NCI-H2107 treated with DMSO at 0.1 percent for 48 hours (cell line): ENCODE data around the gene TMEM141.

Experiments used
- DNase-seq: peaks from one replicate; lab custom pipeline; 2025; ENCODE audit not compliant: unreplicated experiment; lab: John Stamatoyannopoulos, UW

TMEM141 gene

DNA sequence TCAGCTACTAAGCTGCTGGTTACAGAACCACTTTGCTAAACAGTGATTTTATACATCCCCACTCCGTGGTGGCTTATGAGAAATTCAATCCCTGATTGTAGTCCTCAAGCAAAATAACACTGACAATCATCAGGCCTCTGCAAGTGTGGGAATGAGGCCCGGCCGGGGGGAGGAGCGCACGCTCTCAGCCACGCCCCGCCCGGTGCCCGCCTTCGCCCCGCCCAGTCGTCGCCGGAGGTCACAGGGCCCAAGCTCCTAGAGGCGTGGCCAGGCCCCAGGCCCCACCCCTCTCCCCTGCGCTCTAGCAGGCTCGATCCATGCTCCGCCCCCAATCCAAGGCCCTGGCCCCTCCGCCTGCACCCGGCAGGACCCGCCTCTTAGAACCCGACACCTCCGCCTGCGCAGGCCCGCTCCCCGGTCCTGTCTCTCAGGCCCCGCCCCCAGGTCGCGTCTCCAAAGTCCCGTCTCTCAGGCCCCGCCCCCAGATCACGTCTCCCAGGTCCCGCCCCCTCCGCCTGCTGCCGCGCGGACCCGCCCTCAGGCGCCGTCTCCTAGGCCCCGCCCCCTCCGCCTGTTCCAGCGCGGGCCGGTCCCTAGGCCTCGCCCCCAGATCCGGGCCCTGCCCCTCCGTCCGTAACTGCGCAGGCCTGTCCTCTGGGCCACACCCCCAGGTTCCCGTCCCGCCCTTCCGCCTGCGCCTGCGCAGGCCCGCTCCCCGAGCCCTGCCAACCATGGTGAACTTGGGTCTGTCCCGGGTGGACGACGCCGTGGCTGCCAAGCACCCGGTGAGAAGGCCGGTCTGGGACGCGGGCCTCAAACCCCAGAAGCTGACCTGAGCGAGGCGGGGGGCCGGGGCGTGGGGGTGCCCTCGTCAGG lies at the start of gene TMEM141:
TMEM141 (plus strand) TSS at position 705 of the 876 bp plus-strand sequence; CDS start at position 732, 27 bp downstream.
- peak; percentile 98 for DNase-seq

GRCh38 chr9:136741883-136742571 lies 49.1 kb upstream of the TMEM141 start:
- DNase-seq, result no peak

GRCh38 chr9:136742591-136743391 lies 48.4 kb upstream of the TMEM141 start, which contains the start of gene LCN10:
Gene LCN10, minus strand, starts transcription at chr9:136742940. Its CDS starts 37 bp downstream, at chr9:136742903.
- DNase-seq, result no peak

GRCh38 chr9:136743639-136744211 lies 47.4 kb upstream of the TMEM141 start:
- no peak for DNase-seq

- DNase-seq, result no peak
Measured at GRCh38 chr9:136744773-136745172, 46.4 kb upstream of the TMEM141 start.

GRCh38 chr9:136745389-136746154 lies 45.6 kb upstream of the TMEM141 start:
- no peak for DNase-seq

GRCh38 chr9:136746155-136746490 lies 45.0 kb upstream of the TMEM141 start:
- no peak for DNase-seq

GRCh38 chr9:136746621-136747020 lies 44.5 kb upstream of the TMEM141 start:
- no peak for DNase-seq

GRCh38 chr9:136747161-136748060 lies 43.7 kb upstream of the TMEM141 start:
- no peak for DNase-seq

DNA sequence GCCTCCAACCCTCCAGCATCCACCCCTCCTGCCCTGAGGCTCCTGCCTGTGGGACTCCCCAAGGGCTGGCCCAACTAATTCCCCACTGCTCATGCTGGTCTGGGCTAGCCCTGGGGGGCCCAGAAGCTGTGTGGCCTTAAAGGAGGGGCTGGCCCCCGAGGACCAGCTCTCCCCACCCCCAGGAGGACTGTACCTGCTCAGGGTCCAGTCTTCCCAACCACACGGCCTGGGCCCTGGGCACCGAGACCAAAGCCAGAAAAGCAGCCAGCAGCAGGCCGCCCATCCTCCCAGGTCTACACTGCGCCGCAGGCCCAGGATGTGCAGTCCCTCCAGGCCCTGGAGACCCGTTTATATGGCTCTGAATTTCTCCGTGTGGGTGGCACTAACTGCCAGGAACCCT lies 42.9 kb upstream of the TMEM141 start, which contains the start of gene LCN6:
LCN6 (minus strand) TSS at position 325 of the 400 bp plus-strand sequence; CDS start at position 283, 42 bp downstream.
- no peak for DNase-seq

DNA sequence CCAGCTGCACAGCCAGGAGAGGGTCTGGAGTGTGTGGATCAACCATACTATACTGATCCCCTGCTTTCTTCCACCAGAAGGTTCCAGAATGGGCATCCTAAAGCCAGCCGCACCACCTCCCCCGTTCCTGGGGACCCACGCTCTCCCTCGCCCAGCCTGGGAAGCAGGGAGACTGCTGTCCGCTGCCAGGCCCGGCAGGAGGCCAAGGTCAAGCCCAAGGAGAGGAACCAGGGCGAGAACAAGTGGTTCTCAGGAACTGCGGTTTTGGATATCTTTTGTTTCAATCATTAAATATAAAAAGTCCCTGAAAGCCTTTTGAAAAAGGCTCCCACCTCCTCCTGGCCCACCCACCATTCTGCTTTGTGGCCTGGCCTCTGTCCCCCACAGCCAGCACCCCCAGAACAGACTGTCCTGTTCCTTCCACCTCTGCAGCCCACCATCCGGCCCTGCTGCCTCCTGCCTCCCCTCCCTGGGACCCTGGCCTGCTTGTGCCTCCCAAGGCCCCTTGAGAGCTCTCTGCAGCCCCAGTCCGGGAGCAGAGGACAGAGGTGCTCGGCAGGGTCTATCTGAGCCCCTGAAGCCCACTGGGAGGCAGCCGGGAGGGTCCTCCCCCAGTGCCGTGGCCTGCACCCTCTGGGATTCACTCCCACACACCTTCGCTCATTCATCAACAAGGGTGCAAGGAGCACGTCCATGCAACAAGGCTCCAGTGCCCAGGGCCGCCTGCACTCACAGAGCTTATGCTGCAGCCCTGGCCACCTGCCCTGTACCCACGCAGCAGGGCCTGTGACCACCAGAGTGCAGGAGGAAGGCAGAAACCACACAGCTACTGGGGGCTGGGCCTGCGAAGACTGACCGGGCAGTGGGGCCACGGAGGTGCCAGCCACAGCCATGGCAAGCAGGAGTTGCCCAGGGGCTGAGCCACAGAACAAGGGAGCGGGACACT lies 42.2 kb upstream of the TMEM141 start:
- no peak for DNase-seq

- DNase-seq, result no peak
Measured at GRCh38 chr9:136750526-136750925, 40.6 kb upstream of the TMEM141 start.

- no peak for DNase-seq
Measured at GRCh38 chr9:136751244-136751643, 39.9 kb upstream of the TMEM141 start.

- no peak for DNase-seq
Measured at GRCh38 chr9:136751814-136752213, 39.3 kb upstream of the TMEM141 start.

DNA sequence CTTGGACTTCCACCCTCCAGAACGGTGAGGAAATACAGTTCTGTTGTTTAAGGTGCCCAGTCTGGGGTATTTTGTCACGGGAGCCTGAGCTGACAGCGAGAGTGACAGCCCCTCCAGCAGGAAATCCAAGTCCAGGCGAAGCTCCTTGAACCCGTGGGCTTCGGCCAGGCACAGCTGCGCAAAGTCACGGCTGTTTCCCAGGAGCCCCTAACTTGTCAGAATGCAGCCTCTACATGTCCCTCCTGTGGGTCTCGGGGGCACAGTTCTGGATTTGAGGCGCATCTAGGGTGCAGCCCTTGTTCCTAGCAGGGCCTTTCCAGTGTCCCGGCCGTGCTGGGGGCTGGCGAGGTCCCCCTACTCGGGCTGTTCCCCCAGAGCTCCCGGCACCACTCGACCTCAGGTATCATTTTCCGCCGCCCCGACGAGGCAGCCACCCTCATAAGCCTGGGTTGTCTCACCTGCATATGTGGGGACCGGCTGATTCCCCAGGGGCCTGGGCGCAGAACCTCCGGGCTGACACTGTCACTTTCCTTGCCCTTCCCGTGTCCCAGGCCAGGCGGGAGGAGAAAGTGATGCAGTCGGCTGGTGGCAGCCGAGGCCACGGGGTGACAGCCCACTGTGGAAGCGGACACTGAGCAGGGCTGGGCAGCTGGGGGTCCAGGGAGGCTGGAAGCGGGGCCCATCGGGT lies 37.6 kb upstream of the TMEM141 start:
- DNase-seq, result no peak

DNA sequence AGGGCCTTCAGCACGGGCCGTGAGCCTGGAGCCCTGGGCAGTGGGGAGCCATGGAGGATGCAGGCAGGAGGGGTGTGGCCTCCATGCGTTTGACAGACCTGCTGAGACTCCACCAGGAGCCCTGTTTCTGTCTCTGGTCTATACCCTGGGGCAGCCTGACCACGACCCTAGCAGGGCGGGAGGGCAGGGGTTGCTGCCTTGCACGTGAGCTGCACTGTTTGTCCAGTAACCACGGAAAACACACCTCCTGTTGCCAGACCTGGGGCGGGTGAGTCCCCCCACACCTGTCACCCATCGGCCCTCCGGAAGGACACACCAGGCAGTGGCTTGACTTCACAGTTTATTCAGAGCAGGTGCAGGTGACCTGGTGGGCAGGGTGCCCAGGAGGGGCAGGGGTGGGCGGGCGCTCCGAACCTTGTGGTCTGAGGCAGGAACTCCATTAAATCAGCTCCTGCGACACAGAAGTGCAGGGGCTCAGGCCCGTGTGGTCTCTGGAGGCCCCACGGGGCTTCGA lies 37.0 kb upstream of the TMEM141 start:
- no peak for DNase-seq

DNA sequence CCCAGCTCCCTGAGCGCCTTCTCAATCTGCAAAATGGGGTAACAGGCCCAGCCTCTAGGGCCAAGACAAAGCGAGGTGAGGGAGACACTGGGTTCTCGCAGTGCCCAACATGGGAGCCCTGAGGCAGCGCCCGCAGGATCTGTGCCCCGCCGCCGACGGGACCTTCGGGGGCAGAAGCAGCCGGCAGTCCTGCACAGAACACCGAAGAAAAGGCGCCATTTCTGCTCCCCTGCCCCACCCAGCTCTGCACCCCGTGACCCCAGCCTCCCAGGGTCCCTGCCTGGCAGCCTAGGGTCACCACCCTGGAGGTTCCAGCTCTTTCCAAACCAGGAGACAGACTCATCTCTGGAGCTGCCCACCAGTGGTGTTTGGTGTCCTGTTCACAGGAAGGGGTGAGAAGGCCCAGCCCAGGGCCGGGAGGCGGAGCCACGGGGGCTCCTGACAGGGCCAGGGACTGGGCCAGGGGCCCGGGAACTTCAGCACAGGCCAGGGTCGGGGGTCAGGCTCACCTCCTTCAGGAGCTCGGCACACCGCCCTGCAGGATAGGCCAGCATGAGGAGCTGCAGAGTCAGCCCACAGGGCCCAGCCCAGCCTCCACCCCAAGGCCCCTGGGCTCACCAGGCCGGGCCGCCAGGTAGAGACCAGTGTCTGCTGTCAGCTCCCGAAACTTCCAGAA lies 36.4 kb upstream of the TMEM141 start:
- no peak for DNase-seq
